GM19328 (cell line): Measurements from ENCODE around the gene IGF2R.
"Not testable (repeated sequence)": the region's sequence is repeated elsewhere in the genome, so short reads cannot be mapped to it uniquely, and the experiment has no call there.

Experiments
- ATAC-seq: cut with Tn5 transposase; IDR thresholded peaks from one replicate; pipeline ENCODE4 v1.9.1; 2021; ENCODE audit warnings: mild to moderate bottlenecking, moderate library complexity; ENCODE audit not compliant: unreplicated experiment

Gene IGF2R

DNA sequence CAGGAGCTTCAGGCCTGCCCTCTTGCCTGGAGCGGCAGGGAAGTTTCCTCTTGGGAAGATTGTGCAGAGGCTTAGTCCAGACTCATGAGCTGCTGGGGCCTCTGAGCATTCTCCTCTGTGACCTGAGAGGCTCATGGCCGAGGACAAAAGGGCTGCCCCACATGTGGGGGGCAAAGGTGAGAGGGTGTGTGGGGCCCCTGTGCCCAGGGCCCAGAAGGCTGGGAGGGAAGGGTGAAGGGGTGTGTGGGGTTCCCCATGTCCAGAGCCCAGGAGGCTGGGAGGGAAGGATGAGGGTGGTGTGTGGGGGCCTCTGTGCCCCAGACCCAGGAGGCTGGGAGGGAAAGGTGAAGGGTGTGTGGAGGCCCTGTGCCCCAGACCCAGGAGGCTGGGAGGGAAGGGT, 101.9 kb downstream of the IGF2R start:
- no peak for ATAC-seq

DNA sequence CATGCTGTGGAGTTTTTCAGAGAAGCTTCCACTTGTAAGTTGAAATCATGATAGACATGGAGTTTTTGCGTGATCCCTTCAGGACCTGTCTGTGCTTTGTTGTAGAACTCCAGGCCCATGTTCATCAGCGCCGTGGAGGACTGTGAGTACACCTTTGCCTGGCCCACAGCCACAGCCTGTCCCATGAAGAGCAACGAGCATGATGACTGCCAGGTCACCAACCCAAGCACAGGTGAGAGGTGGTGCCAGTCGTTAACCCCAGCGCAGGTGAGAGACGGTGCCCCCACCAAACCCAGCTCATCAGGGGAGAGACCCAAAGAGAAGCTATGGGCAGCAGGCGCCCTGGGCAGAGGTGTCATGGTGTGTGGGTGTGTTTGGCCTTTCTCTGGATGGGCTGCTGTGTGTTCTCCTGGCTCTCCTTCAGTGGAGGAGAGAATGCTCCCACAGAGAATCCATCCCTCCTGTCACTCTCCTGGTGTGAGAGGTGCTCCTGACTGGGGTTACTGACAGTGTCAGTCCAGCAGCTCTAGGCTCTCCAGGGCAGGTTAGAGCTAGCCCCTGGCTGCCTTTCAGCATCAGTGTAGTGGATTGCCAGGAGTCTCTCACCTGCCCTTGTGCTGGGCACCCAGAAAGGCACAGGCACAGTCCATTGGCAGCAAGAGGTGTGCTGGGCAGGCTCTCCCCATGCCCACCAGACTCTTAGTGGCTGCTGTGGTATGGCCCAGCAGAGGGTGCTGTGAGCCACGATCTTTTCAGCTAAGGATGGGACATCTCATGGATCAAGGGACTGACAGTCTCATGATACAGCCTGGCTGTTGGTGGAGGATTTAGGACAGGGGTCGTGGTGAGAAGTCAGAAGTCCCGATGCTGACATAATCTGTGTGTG, 103.2 kb downstream of the IGF2R start:
- no peak for ATAC-seq

DNA sequence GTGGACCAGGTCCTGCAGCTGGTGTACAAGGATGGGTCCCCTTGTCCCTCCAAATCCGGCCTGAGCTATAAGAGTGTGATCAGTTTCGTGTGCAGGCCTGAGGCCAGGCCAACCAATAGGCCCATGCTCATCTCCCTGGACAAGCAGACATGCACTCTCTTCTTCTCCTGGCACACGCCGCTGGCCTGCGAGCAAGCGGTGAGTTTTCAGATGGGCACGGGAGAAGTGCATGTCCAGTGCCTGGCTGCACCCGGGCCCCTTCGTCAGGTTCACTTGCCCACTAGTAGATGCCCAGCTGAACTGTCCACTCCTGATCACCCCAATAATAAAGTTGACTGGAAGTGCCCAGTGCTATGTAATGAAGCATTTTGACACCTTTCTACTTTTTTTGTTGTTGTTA, 104.4 kb downstream of the IGF2R start:
- no peak for ATAC-seq

- ATAC-seq: no peak
Measured at GRCh38 chr6:160076009-160076408, 107.1 kb downstream of the IGF2R start.

DNA sequence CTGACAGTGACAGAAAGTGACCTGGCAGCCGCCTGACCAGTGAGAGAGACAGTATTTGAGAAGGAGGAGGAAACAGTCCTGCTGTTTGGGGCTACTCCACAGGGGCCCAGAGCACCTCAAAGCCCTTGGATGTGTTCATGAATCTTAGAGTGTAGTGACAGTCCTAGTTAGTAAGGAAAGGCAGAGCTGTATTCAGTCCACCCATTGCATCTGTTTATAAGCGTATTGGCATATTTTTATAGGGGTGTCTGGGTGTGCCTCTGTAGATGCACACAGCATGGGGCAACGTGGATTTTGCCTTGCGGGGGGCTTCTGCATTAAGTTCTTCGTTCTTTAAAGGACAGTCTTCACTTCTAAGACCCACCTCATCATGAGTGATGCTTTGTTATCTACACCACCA, 108.1 kb downstream of the IGF2R start:
- no peak for ATAC-seq

DNA sequence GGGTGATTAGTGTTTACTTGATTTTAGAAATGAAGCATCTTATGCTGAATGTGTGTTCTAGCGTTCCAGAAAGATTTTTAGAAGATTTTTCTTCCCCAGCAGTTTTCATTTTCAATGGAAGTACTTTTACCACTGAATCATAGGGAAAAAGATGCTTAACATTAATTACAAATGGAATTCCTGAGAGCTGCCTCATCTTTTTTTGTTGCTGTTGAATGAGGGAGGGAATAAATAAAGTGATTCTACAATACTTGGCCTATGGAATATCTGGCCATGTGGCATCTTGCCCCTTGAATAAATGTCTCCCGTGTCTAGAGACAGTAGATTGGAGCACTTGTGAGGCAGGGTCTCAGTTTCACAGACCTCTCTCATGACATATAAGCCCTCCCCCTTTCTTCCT, 108.6 kb downstream of the IGF2R start:
- no peak for ATAC-seq

DNA sequence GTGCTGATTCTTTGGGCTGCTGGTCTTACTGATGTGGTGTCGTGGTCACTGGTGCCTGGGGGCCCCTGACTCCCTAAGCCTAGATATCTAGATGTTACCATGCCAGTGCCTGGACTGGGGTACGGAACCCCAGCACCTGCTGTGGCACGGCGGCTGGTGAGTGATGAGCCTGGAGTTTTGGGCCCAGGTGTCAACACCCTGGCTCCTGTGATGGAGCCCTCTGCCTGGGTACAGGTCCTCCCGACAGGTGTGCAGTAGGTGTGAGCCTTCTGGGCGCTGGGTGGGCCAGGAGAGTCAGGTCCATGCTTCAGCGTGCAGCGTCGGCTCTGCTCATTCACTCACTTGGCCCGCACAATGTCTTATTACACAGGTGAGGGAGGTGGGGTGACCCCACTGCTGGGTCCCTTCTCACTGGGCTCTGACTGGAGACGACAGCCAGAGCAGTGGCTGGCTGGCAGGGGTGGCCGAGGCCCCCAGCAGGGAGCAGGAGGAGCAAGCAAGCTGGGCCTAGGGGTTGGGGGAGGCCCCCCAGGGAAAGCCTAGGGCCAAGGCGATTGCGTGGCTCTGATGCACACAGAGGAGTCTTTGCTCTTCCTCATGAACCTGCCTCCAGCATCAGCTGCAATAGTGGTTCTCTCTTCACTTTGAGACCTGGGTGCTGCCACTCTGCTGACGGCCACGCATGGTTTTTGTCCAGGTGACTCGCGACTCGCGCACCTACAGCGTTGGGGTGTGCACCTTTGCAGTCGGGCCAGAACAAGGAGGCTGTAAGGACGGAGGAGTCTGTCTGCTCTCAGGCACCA, 110.2 kb downstream of the IGF2R start:
- ATAC-seq: no peak

DNA sequence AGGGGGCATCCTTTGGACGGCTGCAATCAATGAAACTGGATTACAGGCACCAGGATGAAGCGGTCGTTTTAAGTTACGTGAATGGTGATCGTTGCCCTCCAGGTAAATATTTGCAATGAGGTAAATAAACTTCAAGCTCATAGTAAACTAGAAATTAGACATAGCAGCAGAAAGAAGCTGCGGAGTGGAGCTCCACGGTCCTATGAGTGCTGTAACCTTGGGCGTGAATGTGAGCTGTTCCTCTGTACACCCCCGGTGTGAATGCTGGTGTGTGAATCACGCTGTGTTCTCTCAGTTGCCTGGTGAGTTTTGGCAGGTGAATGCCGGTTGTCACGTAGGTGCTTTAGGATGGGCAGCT, 110.8 kb downstream of the IGF2R start:
- ATAC-seq: no peak

GRCh38 chr6:160080097-160080496, 111.2 kb downstream of the IGF2R start:
- no peak for ATAC-seq

GRCh38 chr6:160081398-160081797, 112.5 kb downstream of the IGF2R start:
- ATAC-seq: no peak

DNA sequence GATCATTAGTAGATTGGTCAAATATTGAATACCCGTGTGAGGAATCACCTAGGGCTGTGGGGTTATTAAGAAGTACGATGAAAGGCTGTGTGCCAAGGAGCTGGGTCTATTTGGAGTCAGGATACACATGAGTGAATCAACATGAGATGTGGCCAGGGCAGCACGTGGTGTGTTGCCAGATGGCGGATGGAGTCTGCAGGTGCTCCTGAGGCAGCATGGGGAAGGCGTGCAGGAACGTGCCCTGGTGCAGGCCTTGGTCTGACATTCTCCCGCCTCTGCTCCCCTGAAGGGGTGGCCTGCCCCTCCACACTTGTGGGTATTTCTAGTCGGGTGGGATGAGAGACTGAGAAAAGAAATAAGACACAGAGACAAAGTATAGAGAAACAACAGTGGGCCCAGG, 113.7 kb downstream of the IGF2R start:
- ATAC-seq: no peak

GRCh38 chr6:160084198-160084776, 115.4 kb downstream of the IGF2R start:
- ATAC-seq: no peak

DNA sequence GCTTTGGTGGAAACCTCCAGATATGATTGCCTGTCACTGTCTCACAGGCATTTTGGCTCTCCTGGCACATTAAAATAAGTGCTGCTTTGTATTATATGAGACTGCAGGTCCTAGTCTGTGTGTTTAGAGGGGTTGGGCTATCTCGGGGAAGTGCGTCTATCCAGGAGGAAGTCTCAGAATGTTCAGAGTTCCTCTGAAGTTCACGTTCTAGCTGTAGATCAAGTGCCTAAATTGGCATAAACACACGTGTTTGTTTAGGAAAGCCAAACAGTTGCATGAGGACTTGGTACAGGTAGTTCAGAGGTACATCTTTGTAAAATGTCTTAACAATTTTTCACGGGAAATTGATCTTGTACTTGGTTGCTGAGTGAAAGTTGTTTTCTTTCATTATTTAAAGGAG, 116.3 kb downstream of the IGF2R start:
- ATAC-seq: no peak

- no peak for ATAC-seq
Measured at GRCh38 chr6:160085713-160086505, 117.0 kb downstream of the IGF2R start.

- ATAC-seq: no peak
Measured at GRCh38 chr6:160086754-160087153, 117.9 kb downstream of the IGF2R start.

- ATAC-seq: no peak
Measured at GRCh38 chr6:160088069-160088783, 119.3 kb downstream of the IGF2R start.

DNA sequence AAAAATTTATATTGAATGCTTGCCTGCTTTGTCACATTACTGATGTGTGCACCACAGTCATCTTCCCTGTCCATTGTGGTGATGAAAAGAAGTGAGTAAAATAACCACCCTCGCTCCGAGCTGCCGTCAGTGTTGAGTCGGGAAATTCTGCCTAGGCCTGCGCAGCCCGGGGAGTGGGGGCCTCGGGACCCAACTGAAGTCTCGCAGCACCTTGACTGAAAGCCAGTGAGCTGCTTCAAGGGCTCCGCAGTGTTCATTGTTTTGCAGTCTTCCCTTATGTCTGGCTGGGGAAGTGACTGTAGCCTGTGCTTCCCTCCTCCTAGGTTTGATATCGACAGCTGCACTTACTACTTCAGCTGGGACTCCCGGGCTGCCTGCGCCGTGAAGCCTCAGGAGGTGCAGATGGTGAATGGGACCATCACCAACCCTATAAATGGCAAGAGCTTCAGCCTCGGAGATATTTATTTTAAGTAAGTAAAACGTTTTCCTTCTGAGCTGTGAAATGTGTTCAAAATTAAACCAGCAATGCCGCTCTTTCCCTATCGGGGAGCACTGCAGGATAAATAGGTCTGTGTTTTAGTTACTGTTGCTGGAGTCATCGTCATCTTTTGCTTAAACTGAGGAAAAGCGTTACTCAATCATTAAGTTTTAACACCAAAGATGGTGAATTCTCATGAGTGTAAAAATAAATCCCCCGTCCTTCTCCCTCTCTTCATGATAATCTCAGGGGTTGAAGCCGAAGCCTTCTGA, 120.1 kb downstream of the IGF2R start:
- no peak for ATAC-seq

DNA sequence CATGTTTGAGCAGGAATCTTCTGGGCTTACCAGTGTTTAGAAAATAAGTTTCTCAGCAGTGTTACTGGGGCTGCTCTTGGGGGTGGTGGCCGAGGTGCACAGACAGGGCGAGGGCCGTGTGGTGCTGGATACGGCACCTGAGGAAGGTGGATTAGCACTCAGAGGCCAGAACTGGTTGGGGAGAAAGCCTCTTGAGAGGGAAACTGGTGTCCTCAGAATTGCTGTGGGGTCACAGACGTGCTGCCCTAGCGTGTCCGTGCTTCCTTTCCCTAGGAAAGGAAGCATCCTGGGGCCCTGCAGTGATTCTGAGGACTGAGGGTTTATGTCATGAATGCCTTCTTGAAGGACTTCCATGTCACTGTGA, 120.6 kb downstream of the IGF2R start:
- ATAC-seq: no peak

- not testable (repeated sequence) for ATAC-seq
Measured at GRCh38 chr6:160090442-160091239, 121.8 kb downstream of the IGF2R start.
